Neural cell (in vitro differentiated cells): ENCODE measurements around the gene NFIX. TPM values are rescaled to one million over a fixed set of nuclear protein-coding genes. Genes with fewer than 3 reads are reported as not detected.

Source experiments
- H2AFZ ChIP-seq: fragments of 200-600, 300-800 bp; sonication (generic), shearing (Covaris generic); 2 replicates; pipeline ENCODE4 v1.6.0; 2014; ENCODE audit warnings: low read depth, mild to moderate bottlenecking, antibody characterized with exemption, low read length, moderate library complexity
- H3F3A ChIP-seq: fragments of 200-600 bp; shearing (Covaris generic); 2 replicates; pipeline ENCODE4 v1.6.1; 2016; ENCODE audit warnings: mild to moderate bottlenecking, moderate library complexity, mixed read lengths, antibody characterized with exemption, low read length; ENCODE audit not compliant: insufficient read depth, poor library complexity, severe bottlenecking
- H3K27ac ChIP-seq: fragments of 200-600, 300-800 bp; sonication (generic), shearing (Covaris generic); 2 replicates; pipeline ENCODE4 v1.5.1; 2014; ENCODE audit warnings: mild to moderate bottlenecking, low read length, moderate library complexity
- H3K27me3 ChIP-seq: fragments of 300-800, 200-600 bp; sonication (generic), shearing (Covaris generic); 2 replicates; pipeline ENCODE4 v1.6.0; 2014; ENCODE audit warnings: mild to moderate bottlenecking, low read depth, low read length, moderate library complexity; ENCODE audit not compliant: insufficient read depth
- H3K36me3 ChIP-seq: fragments of 300-800, 200-600 bp; sonication (generic), shearing (Covaris generic); 2 replicates; pipeline ENCODE4 v1.5.1; 2014; ENCODE audit warnings: mild to moderate bottlenecking, antibody characterized with exemption, low read length, moderate library complexity; ENCODE audit not compliant: insufficient read depth
- H3K4me2 ChIP-seq: fragments of 300-800, 200-600 bp; sonication (generic), shearing (Covaris generic); 2 replicates; pipeline ENCODE4 v1.6.0; 2014; ENCODE audit warnings: mild to moderate bottlenecking, low read length
- H3K4me3 ChIP-seq: fragments of 300-800, 200-600 bp; sonication (generic), shearing (Covaris generic); 2 replicates; pipeline ENCODE4 v1.5.1; 2014; ENCODE audit warnings: mild to moderate bottlenecking, low read length, moderate library complexity
- H3K79me2 ChIP-seq: fragments of 200-600 bp; shearing (Covaris generic); replicated peaks from 2 replicates; pipeline ENCODE4 v1.6.0; 2014; ENCODE audit warnings: mild to moderate bottlenecking, low read length, moderate library complexity; ENCODE audit not compliant: insufficient read depth
- H3K9ac ChIP-seq: fragments of 300-800, 200-600 bp; sonication (generic), shearing (Covaris generic); 2 replicates; pipeline ENCODE4 v1.6.1; 2016; ENCODE audit warnings: mild to moderate bottlenecking, low read length, mixed read lengths
- H3K9me2 ChIP-seq: fragments of 200-600 bp; shearing (Covaris generic); 2 replicates; pipeline ENCODE4 v1.6.1; 2016; ENCODE audit warnings: mild to moderate bottlenecking, low read length, mixed read lengths; ENCODE audit not compliant: insufficient read depth
- H3K9me3 ChIP-seq: fragments of 200-600, 300-800 bp; sonication (generic), shearing (Covaris generic); 2 replicates; pipeline ENCODE4 v1.6.1; 2016; ENCODE audit warnings: mild to moderate bottlenecking, mixed run types, low read length, moderate library complexity, mixed read lengths
- H4K20me1 ChIP-seq: fragments of 200-600 bp; shearing (Covaris generic); 2 replicates; pipeline ENCODE4 v1.6.1; 2016; ENCODE audit warnings: mild to moderate bottlenecking, mixed run types; ENCODE audit not compliant: insufficient read depth
- CTCF ChIP-seq: fragments of 450-650 bp; IDR thresholded peaks from 2 replicates; pipeline ENCODE4 v1.5.1; 2014; ENCODE audit warnings: antibody characterized with exemption, mild to moderate bottlenecking, moderate library complexity; ENCODE audit not compliant: poor library complexity, severe bottlenecking
- EP300 ChIP-seq: fragments of 450-650 bp; conservative IDR thresholded peaks from 2 replicates; pipeline ENCODE4 v1.6.1; 2014; ENCODE audit warnings: antibody characterized with exemption, mild to moderate bottlenecking, moderate library complexity; ENCODE audit not compliant: poor library complexity, severe bottlenecking
- EZH2 ChIP-seq: fragments of 200-600, 300-800 bp; shearing (Covaris generic), sonication (generic); IDR thresholded peaks from 2 replicates; pipeline ENCODE4 v1.6.1; 2014; ENCODE audit warnings: antibody characterized with exemption, low read length, borderline replicate concordance, mild to moderate bottlenecking; ENCODE audit not compliant: insufficient read depth, poor library complexity, severe bottlenecking
- MXI1 ChIP-seq: fragments of 450-650 bp; conservative IDR thresholded peaks from 2 replicates; pipeline ENCODE4 v1.6.1; 2014; ENCODE audit warnings: antibody characterized with exemption, mild to moderate bottlenecking; ENCODE audit not compliant: poor library complexity, severe bottlenecking
- POLR2AphosphoS5 ChIP-seq: IDR thresholded peaks from 2 replicates; pipeline ENCODE4 v1.6.1; 2012
- RAD21 ChIP-seq: fragments of 450-650 bp; conservative IDR thresholded peaks from 2 replicates; pipeline ENCODE4 v1.6.1; 2014; ENCODE audit warnings: antibody characterized with exemption, mild to moderate bottlenecking, moderate library complexity
- REST ChIP-seq: IDR thresholded peaks from 2 replicates; pipeline ENCODE4 v1.6.1; 2012; ENCODE audit warnings: borderline replicate concordance
- SMC3 ChIP-seq: fragments of 450-650 bp; conservative IDR thresholded peaks from 2 replicates; pipeline ENCODE4 v1.6.1; 2014; ENCODE audit warnings: antibody characterized with exemption, mild to moderate bottlenecking, moderate library complexity; ENCODE audit not compliant: poor library complexity
- TAF1 ChIP-seq: IDR thresholded peaks from 2 replicates; pipeline ENCODE4 v1.6.1; 2012; ENCODE audit warnings: low read depth
- polyA plus RNA-seq: library from polyadenylated mRNA; depleted of rRNA; stranded (reverse); fragments of >200 nt; gene quantifications from 2 replicates; pipeline ENCODE4 v1.2.3, GENCODE V29; 2014

NFIX gene
- polyA plus RNA-seq, 1 donor from 2014 or later = not detected

- Histone ChIP-seq H3K36me3 (no peaks in the 10 kb centered on the region), H3K9me3 (no peaks in the 10 kb centered on the region), H3K9ac (no peak overlapping the region), H3K27me3 (peaks cover 83% of the 10 kb centered on the region), H2AFZ (peak overlapping the region; percentile 3), H3K4me2 (no peak overlapping the region), H3K9me2 (no peaks in the 10 kb centered on the region), H3F3A (no peaks in the 10 kb centered on the region), H3K4me3 (peak overlapping the region; percentile 40), H3K79me2 (no peaks in the 10 kb centered on the region), H4K20me1 (no peaks in the 10 kb centered on the region), H3K27ac (no peak overlapping the region)
- TF ChIP-seq CTCF = no peak
- no peak for TF ChIP-seq SMC3
- no peak for TF ChIP-seq EP300
- no peak for TF ChIP-seq TAF1
- TF ChIP-seq POLR2AphosphoS5 = no peak
- no peak for TF ChIP-seq RAD21
- TF ChIP-seq MXI1 = no peak
- no peak for TF ChIP-seq EZH2
- no peak for TF ChIP-seq REST
Measured at GRCh38 chr19:13051557-13052165, 56.4 kb downstream of the NFIX start.

- Histone ChIP-seq H3K27ac (no peak overlapping the region), H3K9me3 (no peaks in the 10 kb centered on the region), H3K27me3 (peaks cover 83% of the 10 kb centered on the region), H2AFZ (no peak overlapping the region), H3K9me2 (no peaks in the 10 kb centered on the region), H4K20me1 (no peaks in the 10 kb centered on the region), H3F3A (no peaks in the 10 kb centered on the region), H3K36me3 (no peaks in the 10 kb centered on the region), H3K4me3 (no peak overlapping the region), H3K4me2 (no peak overlapping the region), H3K79me2 (no peaks in the 10 kb centered on the region), H3K9ac (no peak overlapping the region)
- no peak for TF ChIP-seq EZH2
- no peak for TF ChIP-seq SMC3
- no peak for TF ChIP-seq EP300
- TF ChIP-seq CTCF = no peak
- TF ChIP-seq TAF1 = no peak
- no peak for TF ChIP-seq MXI1
- no peak for TF ChIP-seq POLR2AphosphoS5
- TF ChIP-seq RAD21 = no peak
- TF ChIP-seq REST = no peak
Measured at GRCh38 chr19:13052447-13053175, 57.3 kb downstream of the NFIX start.
